GDM1 (cell line): ENCODE results near the gene IGSF21.

Source experiments
- DNase-seq: peaks from one replicate; lab custom pipeline; 2025; lab: John Stamatoyannopoulos, UW

Gene IGSF21

DNA sequence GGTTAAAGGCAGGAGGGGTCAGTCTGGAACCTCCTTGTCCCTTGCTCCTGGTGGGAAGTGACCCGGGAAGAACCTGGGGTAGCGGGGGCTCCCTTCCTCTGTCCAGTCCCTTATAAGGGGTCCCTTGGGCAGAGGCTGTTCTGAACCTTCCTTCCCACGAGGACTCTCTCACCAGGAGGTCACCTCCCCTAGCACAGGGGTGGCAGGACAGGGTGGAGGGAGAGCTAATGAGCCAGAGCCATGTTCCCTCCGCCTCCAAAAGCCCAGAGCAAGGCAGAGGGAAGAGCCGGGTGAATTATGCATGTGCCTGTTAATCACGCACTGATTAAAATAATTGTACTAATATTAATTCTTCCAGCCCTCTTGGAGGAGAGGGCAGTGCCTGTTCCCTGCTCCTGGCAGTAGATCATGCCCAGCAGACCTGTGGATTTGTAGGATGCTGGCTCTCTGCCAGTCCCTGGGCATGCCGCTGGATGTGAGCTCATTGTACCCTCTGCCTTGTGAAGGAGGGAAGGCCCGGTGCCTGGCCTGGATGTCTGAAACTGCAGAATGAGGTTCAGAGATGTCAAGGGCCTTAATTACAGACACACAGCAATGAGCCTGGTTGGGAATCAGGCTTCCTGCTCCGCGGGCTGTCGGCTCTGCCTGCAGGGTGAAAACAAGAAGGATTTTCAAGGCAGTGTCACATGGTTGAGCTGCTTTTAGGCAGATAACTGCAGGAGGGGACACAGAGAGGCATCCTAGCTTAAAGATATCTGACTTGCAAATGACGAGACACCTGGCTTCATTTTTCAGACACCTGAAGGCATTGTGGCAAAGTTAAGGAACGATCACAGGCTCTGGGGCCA lies 68.2 kb downstream of the IGSF21 start:
- DNase-seq, result no peak

DNA sequence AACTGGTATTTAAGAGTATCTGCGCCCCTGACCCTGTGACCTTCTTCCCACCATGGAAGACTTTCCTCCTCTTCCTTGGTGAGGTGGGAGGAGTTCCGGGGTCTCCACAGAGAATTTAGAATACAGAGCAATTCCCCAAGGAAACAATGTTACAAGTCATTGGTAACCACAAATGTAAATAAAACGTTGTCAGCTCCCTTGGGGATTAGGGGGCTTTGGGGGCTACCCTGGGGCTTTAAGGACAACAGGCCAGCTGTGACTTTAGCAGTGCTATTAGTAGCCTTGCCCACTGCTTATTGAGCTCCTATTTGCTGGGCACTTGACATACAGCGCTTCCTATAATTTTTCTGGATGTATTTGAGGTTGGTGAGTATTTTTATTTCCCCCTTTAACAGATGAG lies 69.0 kb downstream of the IGSF21 start:
- DNase-seq, result no peak

DNA sequence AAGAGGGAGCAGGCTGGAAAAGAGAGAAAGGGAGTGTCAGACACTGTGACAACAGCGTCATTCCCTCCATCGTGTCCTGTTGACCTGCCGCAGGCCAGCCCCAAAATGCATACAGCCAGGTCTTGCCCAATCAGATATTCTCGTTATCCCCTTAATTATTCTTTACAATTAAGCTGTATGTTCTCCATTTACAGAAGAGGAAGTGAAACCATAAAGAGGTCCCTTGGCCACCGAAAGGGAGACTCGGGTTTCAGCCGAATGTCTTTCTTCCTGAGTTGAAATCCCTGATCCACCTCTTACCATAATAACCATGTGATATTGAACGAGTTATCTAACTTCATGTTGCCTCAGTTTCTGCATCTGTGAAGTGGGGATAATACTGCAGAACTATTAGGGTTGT lies 70.5 kb downstream of the IGSF21 start:
- peak; percentile 18 for DNase-seq

DNA sequence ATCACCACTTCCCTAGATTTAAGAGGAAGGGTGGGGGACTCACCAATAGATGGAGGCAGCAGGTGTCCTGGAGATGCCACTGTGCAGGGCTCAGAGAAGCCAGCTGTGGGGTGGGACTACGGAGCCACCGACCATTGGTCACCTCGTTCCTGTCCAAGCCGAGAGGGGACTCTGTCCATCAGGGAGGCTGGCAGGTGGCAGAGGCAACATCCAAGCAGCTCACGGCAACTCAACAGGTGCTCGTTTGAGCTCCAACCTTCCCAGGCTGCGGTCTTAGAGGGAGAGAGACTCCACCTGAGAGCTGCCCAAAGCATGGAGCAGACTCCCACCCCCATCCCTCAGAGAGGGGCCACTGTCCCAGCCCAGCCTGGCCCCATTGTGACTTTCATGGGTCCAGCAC lies 71.4 kb downstream of the IGSF21 start:
- DNase-seq, result no peak

DNA sequence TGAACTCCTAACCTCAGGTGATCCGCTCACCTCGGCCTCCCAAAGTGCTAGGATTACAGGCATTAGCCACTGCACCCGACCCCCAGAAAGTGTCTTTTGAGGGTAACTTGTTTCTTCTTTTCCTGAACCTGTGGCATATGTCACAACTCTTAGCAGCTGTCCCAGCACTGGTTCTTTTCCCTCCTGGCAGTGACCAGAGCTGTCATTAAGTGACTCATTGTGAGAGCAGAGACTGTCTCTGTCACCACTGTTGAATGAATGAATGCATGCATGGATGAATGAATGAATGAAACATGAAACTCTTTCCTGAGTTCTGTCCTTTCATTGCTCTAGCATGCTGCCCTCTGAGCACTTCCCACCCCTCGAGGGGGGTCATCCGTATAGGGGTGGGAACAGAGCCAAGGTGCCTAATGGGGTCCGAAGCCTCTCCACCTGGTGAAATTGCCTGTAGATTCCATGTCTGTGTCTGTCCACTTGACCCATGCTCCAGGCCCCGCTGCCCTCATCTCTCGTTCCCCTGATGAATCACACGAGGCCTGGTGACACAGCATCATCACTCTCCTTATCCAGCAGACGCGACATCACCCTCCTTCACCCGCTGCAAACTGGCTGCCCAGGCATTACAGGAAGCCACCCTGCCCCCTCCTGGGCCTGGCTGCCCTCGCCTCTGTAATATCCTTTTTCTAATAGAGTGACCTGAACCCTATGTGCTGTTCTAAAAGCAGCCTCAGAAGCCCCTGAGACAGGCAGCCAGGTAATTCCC lies 75.0 kb downstream of the IGSF21 start:
- DNase-seq, result no peak

DNA sequence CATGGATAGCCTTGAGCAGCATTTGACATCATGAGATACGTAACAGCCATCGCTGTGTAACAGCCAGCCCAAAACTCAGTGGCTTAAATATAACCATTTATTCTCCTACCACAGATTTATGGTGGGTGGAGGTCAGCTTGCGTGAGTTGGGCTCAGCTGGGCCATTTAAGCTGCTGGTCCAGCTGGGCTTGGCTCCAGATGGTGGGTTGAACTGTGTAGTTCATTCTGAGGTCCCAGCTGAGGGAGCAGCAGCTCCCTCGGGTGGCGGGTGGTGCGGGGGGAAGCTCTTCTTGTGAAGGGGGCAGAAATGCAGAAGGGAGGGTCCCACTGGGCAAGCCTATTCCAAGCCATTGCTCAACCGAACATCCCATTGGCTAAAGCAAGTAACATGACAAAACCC lies 75.9 kb downstream of the IGSF21 start:
- DNase-seq, result no peak

DNA sequence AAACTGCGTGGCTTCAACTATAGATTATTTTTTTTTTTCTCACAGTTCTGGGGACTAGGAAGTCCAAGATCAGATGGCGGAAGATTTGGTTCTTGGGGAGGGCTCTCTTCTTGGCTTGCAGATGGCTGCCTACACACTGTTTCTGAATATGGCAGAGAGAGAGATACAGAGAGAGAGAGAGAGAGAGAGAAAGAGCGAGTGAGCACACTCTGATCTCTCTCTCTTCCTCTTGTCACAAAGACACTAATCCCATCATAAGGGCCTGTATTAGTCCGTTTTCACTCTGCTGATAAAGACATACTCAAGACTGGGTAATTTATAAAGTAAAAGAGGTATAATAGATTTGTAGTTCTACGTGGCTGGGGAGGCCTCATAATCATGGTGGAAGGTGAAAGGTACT lies 79.5 kb downstream of the IGSF21 start:
- DNase-seq, result no peak

DNA sequence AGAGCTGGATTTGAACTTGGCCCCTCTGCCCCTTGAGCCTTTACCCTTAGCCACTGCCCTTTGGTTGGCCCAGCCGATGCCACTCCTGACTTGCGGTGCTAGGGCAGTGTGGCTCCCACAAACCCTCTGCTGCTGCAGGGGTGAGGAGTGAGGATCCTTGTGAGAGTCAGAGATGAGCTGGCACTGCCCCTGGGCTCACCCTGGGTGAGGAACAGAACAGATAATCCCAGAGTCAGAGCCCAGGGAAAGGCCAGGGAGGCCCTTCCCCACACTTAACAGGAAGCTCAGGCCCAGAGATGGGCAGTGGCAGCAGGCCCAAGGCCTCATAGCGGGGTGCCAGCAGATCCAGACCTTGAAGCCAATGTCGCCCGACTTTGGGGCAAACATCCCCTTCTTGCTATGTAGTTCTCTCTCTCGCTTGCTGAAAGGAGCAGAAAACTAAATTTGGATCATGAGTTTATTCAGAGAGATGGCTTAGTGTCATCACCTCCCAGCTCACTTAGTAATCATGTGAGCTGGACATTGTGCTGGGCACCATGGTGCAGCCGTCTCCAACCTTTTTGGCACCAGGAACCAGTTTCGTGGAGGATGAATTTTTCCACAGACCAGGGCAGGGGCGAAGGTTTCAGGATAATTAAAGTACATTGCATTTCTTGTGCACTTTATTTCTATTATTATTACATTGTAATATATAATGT lies 81.4 kb downstream of the IGSF21 start:
- no peak for DNase-seq

DNA sequence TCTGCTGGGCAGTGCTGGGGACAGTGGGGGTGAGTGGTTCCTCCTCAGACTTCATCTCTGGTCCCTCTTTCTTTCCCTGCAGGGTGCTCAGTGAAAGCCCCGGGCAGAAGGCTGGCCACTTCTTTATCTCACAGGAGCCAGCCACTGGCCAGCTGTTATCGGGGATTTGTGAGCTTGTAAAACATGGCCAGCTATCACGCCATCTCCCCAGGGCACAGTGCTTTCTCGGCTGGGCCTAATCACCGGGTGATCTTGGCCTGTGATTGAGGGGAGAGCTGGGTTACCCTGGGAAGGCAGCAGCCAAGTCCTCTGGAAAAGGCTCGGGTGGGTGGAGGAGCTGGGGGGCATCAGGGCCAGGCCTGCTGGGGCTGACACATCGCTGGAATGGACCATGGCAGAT lies 83.0 kb downstream of the IGSF21 start:
- no peak for DNase-seq

DNA sequence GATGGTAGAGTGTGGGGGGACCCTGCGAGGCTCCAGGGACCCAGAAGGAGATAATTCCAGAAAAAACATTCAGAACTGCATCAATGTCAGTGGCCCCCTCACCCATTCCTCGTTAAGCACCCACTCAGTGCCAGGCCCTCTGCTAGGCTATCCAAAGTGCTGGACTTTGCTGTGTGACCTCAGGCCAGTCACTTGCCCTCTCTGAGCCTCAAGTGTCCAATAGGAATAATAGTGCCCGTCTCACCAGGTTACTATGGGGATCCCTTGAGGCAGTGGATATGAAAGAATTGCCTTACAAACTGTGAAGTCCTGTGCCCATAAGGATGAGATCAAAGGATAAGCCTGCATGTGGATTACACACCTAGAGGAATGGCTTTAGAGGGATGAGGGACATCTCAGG lies 83.4 kb downstream of the IGSF21 start:
- no peak for DNase-seq

DNA sequence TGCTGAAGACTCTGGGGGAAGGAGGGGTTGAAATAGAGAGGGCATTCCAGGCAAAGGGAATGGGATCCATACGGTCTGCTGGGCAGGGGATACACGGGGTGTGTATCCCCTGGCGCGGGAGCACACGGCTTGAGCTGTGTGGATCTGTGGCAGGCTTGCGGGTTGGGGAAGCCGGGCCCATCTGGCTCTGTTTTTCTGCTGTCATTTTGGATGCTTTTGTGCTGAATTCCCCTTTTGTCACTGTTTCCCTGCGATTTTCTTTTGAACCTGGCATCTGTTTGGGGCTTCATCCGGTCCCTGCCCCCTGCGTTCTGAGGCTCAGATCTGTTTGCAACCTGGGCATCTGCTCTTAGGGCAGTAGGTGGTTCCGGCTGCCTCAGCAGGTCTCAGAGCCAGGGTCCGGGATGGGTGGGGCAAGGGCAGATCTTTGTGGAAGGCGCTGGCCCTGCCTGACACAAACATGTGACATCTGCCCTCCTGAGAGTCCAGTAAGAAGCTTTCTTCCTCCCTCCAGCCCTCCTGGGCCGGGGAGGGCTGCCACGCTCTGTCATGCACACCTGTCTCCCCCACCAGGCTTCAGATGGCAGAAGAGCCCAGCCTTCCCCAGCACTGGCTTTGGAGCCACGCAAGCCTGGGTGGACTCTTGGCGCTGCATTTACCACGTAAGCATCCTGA lies 84.0 kb downstream of the IGSF21 start:
- DNase-seq, result no peak

DNA sequence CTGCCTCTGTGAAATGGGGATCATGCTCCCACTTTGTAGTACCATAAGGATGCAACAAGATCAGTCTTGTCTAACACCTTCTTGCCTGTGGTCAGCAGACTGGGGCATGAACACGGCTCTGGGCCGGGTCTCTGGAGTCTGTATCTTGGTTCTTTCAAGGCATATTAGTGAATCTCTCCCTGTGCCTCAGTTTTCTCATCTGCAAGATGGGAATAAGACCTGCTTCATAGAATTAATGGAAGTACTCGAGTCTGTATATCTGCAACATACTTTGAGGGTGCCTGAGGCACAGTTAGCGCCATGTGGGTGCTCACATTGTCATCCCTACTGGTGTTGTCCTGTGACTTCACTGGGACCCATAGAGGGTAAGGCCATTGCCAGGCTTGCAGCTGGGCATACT lies 84.6 kb downstream of the IGSF21 start:
- no peak for DNase-seq

DNA sequence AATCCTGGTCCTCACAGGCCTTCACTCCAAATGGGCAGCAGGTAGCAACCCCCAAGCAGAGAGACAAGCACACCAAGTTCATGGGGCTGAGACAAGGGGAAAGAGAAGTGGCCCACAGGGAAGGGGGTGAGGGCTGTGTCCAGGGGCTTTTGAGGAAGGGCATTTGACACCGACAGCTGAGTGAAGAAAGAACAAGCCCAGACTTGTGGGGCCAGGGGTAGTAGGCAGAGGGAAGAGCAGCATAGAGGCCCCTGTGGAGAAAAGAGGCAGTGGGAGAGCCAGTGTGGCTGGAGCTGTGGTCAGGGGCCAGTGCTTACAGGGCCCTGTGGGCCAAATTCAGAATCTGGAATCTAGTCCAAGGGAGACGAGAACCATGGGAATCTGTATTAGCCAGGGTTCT lies 85.4 kb downstream of the IGSF21 start:
- peak; percentile 61 for DNase-seq

DNA sequence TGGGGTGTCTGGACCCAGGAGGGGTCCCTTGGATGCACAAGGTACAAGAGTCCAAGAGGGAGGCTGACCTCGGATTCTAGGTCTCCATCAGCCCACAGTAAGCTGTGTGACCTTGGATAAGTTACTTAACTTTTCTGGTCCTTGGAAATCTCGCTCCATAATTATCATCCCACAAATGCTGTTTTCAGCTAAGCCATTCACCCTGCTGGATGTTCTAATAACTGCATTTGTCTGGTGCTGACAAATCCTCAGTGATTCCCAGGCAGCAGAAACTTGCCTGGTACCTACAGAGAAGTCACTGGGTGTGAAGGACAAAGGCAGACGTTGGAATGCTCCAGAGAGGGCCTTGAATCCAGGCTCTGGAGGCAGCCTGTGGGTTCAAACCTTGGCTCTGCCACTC lies 89.7 kb downstream of the IGSF21 start:
- DNase-seq, result no peak

DNA sequence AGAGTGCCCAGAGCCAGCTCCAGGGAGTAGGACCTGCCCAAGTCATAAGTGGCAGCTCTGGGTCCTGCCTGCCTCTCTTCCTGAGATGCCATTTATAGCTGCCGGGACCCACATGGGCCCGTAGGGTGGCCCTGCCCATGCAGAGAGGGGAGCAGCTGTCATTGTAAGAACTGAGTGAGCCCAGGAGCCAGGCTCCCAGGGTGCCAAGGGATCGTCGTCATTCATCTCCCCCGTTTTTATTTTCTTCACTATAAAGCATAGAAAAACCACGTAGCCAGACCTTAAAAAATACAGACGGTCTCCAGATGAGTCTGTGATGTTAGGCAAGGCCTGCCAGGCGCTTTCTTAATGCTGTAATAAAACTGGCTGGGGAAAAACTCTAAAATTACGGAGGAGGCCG lies 90.7 kb downstream of the IGSF21 start:
- DNase-seq, result no peak

DNA sequence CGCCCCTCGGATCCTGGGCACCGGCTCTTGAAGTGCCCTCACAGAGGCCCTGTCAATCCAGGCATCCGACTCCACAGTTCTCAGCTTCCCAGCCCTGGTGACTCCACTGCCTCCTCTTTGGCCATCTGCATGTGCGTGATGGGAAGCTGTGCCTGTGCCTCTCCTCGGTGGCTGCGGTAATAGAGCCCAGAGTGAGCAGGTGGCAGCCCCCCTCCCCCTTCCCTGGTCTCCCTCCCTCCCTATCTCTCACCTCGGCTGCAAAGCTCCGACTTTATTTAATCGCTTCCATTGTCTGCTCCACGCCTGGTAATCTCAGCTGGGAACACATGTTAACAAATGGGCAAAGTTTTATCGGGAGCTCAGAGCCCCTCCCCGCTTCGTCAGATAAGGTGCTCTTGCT lies 91.9 kb downstream of the IGSF21 start:
- no peak for DNase-seq

DNA sequence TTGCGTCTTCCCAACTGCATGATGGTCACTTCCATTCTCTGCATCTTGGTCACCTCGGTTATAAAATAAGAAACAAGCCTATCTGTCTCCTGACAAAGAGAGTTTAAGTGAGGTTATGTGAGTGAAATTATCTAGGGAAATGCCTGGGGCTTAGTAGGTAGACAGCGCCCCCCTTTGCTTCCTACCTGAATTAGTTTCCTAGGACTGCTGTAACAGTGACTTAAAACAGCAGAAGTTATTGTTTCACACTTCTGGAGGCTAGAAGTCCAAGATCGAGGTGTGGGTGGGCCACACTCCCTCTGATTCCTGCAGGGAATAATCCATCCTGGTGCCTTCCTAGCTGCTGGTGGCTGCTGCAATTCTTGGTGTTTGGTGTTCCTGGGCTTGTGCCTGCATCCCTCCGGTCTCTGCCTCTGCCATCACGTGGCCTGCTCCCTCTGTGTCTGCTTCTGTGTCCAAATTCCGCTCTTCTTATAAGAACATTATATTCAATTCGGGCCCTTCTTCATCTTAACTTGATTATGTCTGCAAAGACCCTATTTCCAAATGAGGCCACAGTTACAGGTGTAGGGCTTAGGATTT lies 92.6 kb downstream of the IGSF21 start:
- DNase-seq, result no peak

DNA sequence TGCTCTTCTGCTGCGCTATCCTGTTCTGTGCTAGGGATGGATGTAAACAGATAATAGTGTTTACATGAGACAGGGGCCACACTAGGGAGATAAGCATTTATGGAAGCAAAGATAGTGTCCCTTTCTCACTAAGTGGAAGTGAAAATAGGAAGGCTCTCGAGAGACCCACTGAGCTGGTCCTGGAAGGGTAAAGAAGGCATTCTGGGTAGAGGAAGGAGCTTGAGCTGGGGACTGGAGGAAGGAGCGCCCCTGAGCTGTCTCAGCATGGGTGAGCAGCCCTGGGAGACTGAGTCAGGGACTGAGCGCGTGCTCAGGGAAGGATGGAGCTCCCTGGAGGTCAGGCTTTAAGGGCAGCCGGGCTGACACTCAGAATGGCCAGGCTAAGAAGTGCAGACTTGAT lies 93.3 kb downstream of the IGSF21 start:
- DNase-seq, result no peak

DNA sequence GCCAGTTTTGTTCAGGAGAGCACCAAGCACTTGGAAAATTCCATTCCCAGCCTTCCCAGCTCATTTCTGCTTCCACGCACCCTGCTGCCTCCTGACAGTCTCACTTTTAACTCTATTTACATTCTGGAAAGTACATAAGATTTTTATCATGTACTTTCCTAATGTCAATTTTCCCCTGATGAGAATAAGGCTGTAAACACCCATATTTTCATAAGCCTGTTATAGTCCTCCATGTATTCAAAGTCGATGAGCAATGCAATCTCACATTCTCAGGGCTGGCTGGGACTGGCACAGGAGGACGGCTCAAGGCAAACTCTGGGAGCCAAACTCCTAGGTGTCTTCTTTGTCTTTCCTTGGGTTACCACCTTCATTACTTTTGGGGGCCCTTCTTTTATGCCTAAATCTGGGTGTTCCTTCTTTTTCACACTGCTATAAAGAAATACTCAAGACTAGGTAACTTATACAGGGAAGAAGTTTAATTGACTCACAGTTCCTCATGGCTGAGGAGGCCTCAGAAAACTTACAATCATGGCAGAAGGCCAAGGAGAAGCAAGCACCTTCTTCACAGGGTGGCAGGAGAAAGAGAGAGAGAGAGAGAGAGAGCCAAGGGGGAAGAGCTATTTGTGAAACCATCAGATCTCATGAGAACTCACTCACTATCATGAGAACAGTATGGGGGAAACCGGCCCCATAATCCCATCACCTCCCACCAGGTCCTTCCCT lies 94.6 kb downstream of the IGSF21 start:
- DNase-seq, result no peak

DNA sequence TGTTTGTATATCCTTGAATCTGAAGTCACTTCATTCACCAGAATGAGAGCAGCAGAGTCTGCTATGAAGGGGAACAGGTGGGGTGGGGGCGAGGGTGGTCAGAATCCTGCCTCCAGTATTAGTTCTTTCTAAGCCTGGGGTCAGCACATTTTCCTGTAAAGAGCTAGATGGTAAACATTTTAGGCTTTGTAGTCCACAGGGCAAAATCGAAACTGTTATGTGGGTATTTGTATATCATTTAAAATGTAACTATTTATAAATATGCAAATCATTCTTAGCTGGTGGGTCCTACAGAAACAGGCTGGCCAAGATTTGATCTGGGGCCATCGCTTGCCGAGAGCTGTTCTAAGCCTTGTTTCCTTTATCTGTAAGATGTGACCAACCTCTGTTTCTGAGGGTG lies 96.0 kb downstream of the IGSF21 start:
- DNase-seq, result no peak

DNA sequence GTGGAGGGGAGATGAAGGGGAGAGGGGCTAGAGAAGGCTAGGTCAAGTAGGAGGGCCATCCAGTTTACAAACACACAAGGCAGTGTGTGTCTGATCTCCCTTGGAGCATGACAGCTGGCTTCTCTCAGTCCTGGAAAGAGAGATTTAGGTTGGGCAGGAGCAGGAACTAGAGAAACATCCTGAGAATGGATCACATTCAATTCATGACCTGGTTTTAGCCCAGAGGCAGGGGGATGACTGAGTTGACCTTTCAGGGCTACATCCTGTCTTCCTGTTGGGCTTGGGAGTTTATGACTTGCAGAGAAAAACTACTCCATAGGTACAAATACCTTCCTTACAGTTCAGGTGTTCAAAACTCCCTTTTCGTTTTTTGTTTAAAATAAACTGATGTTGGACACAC lies 97.0 kb downstream of the IGSF21 start:
- no peak for DNase-seq
